Bronchial epithelial cell (primary cell): ENCODE results near the gene OAS1. TPM values are rescaled to one million over a fixed set of nuclear protein-coding genes. Genes with fewer than 3 reads are reported as not detected.

Experiments used
- DNase-seq: peaks from one replicate; pipeline ENCODE4 v3.0.0-alpha.2; 2010; ENCODE audit warnings: low read depth
- FAIRE-seq: peaks from 2 replicates; lab custom pipeline; 2011; peaks lifted over from hg19 to GRCh38; lab: Jason Lieb, UNC
- H3K27me3 ChIP-seq: 2 replicates; pipeline ENCODE4 v1.5.1; 2011; ENCODE audit warnings: low read length; ENCODE audit not compliant: control insufficient read depth, insufficient read depth
- H3K36me3 ChIP-seq: 2 replicates; pipeline ENCODE4 v1.5.1; 2011; ENCODE audit warnings: low read length; ENCODE audit not compliant: control insufficient read depth, insufficient read depth
- H3K4me3 ChIP-seq: 2 replicates; pipeline ENCODE4 v1.5.1; 2011; ENCODE audit warnings: mild to moderate bottlenecking, low read depth, low read length, control low read depth
- total RNA-seq: library from RNA; depleted of rRNA; stranded (reverse); fragments of >200 nt; gene quantifications from 2 replicates; pipeline ENCODE4 v1.2.1, GENCODE V29; 2014
- TF ChIP-seq, protein P1 (sequence below): IDR thresholded peaks from 2 replicates; pipeline ENCODE4 v1.5.1; 2011; ENCODE audit warnings: mild to moderate bottlenecking, moderate library complexity, low read length, control low read depth, inconsistent platforms; ENCODE audit not compliant: insufficient read depth, severe bottlenecking

Gene OAS1
- total RNA-seq, 1 donor from 2014 or later = 1.3 TPM

DNA sequence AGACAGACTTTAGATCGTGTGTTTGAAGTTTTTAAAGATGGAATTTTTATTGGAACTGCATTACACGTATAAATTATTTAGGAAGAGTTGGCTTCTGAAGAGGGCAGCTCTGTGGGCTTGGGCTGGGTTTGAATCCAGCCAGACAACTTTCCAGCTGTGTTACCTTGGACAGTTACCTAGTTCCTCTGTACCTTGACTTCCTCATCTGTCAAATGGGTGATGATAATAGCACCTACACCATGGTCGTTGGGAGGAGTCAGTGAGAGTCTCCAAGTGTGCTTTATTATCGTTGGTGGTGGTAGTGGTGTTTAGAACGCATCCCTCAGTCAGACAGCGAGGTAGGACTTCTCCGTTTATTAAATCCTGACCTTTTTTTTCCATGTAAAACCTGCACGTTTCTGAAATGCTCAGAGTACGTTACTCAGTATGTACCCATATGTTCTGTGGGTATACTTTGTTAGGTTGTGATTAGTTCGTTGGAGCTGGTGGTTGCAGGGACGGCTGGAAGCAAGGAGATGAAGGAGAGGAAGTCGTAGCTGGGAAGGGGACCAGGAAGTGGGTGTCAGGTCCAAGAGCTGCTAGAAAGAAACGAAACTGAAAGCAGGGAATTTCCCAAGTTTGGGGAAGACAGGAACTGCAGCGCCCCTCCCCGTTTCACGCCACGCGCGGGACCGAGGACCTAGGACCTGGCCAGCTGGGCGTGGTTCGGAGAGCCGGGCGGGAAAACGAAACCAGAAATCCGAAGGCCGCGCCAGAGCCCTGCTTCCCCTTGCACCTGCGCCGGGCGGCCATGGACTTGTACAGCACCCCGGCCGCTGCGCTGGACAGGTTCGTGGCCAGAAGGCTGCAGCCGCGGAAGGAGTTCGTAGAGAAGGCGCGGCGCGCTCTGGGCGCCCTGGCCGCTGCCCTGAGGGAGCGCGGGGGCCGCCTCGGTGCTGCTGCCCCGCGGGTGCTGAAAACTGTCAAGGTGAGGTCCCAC lies 31.3 kb downstream of the OAS1 start, which contains the start of gene OAS3:
OAS3 (plus strand) TSS at position 734 of the 979 bp plus-strand sequence; CDS start at position 791, 57 bp downstream.
- TF ChIP-seq, protein P1, sequence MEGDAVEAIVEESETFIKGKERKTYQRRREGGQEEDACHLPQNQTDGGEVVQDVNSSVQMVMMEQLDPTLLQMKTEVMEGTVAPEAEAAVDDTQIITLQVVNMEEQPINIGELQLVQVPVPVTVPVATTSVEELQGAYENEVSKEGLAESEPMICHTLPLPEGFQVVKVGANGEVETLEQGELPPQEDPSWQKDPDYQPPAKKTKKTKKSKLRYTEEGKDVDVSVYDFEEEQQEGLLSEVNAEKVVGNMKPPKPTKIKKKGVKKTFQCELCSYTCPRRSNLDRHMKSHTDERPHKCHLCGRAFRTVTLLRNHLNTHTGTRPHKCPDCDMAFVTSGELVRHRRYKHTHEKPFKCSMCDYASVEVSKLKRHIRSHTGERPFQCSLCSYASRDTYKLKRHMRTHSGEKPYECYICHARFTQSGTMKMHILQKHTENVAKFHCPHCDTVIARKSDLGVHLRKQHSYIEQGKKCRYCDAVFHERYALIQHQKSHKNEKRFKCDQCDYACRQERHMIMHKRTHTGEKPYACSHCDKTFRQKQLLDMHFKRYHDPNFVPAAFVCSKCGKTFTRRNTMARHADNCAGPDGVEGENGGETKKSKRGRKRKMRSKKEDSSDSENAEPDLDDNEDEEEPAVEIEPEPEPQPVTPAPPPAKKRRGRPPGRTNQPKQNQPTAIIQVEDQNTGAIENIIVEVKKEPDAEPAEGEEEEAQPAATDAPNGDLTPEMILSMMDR = no peak
- DNase-seq (peak; percentile 38), FAIRE-seq (peak; percentile 83)
- Histone ChIP-seq H3K27me3 (no peaks in the 10 kb centered on the region), H3K36me3 (no peaks in the 10 kb centered on the region), H3K4me3 (peak within 1 kb of the TSS; percentile 51)

DNA sequence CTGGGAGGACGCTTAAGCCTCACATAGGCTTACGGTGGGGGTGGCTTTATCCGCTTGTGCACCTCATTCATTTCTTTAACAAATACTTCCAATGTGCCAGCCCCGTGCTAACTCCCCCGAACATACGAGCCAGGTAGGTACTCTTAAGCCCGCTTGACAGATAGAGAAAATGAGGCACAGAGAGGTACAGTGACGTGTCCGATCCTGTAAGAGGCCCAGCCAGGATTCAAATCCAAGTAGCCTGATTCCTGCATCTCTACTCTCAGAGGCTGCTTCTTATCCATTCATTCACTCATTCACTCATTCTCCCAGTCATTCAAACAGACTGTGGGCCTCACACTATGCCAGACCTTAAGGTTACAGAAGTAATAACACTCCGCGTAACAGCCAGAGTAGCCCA lies 32.0 kb downstream of the OAS1 start:
- no peak for FAIRE-seq
- DNase-seq = no peak
- H3K4me3 ChIP-seq = peak overlapping the region; percentile 51
- TF ChIP-seq, protein P1 = no peak
- H3K36me3 ChIP-seq = no peaks in the 10 kb centered on the region
- no peaks in the 10 kb centered on the region for H3K27me3 ChIP-seq

DNA sequence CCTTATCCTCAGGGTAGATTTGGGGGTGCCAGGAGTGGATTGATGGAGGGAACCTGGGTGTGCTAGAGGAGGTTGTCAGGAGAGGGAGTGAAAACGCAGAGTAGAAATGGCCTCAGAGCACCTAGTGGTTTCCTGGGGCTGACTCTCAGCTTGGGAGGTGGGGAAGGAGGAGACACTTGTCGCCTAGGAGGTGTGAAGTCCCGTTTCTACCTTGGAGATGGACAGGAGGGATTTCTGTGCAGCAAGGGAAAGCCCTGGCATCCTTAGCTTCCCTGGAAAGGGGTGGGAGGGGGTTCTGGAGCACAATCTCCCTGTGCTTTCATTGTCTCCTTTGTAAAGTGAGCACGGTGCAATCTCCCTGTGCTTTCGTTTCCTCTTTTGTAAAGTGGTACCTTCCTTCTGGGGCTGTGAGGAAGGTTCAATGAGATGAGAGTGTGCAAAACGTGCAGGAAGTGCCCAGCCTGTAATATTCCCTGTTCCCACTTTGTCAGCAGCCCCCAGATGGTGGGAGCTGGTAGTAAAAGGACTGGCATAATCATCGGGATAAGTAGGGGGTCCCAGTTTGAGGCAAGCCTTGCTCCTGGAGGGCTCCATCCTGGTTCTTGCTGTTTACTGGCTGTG lies 33.1 kb downstream of the OAS1 start:
- TF ChIP-seq, protein P1 = no peak
- no peak overlapping the region for H3K4me3 ChIP-seq
- no peaks in the 10 kb centered on the region for H3K36me3 ChIP-seq
- DNase-seq (no peak), FAIRE-seq (no peak)
- H3K27me3 ChIP-seq = no peaks in the 10 kb centered on the region

DNA sequence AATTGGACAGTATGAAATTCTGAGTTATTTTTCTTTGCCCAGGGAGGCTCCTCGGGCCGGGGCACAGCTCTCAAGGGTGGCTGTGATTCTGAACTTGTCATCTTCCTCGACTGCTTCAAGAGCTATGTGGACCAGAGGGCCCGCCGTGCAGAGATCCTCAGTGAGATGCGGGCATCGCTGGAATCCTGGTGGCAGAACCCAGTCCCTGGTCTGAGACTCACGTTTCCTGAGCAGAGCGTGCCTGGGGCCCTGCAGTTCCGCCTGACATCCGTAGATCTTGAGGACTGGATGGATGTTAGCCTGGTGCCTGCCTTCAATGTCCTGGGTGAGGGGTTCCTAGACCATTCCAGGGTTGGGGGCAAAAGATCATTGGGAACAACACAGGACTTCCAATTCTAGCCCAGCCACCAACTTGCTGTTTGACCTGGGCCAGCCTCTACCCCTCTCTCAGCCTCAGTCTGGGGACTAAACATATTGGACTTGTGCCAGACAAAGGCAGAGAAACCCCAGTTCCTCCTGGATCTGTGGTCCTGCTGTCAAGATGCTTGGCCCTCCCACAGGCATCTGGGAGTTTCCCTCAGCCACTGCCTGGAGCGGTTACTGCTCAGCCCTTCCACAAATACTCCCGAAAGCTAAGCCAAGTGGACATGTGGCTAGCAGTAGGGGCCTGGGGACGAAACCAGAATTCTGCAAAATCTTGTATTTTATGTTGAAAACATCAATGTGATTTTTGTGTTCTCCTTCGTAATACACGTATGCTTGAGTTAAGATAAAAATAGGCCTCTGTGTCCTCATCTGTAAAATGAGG lies 35.0 kb downstream of the OAS1 start:
- no peak for FAIRE-seq
- no peaks in the 10 kb centered on the region for H3K27me3 ChIP-seq
- TF ChIP-seq, protein P1 = no peak
- no peak overlapping the region for H3K4me3 ChIP-seq
- H3K36me3 ChIP-seq = no peaks in the 10 kb centered on the region
- DNase-seq = no peak

DNA sequence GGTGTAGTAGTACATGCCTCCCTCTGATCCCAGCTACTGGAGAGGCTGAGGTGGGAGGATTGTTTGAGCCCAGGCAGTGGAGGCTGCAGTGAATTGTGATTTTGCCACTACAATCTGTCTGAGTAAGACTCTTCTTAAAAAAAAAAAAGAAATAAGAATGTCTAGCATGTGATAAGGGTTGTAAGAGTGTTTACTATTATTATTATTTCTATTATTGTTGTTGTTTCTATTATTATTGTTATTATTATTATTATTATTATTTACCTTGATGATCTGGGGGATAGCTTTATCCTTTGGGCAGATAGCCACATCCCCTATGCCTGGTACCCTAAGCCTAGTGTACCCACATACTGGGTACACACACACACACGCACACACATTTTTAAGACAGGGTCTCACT lies 35.8 kb downstream of the OAS1 start:
- DNase-seq (no peak), FAIRE-seq (no peak)
- TF ChIP-seq, protein P1 = no peak
- Histone ChIP-seq H3K36me3 (no peaks in the 10 kb centered on the region), H3K27me3 (no peaks in the 10 kb centered on the region), H3K4me3 (no peak overlapping the region)
